HG02981 (cell line): Measurements from ENCODE around the gene VTI1A.
"Not testable (repeated sequence)": the region's sequence is repeated elsewhere in the genome, so short reads cannot be mapped to it uniquely, and the experiment has no call there.

Experiments
- ATAC-seq: cut with Tn5 transposase; IDR thresholded peaks from one replicate; pipeline ENCODE4 v1.9.1; 2021; ENCODE audit warnings: mild to moderate bottlenecking, moderate library complexity; ENCODE audit not compliant: unreplicated experiment

Gene VTI1A

GRCh38 chr10:112848868-112849430 lies 401.9 kb downstream of the VTI1A start:
- ATAC-seq: no peak

- ATAC-seq: no peak
Measured at GRCh38 chr10:112849546-112849945, 402.5 kb downstream of the VTI1A start.

GRCh38 chr10:112851181-112851580 lies 404.2 kb downstream of the VTI1A start:
- no peak for ATAC-seq

GRCh38 chr10:112851588-112852211 lies 404.7 kb downstream of the VTI1A start:
- no peak for ATAC-seq

GRCh38 chr10:112852306-112852705 lies 405.3 kb downstream of the VTI1A start:
- no peak for ATAC-seq

- no peak for ATAC-seq
Measured at GRCh38 chr10:112855134-112855533, 408.1 kb downstream of the VTI1A start.

- no peak for ATAC-seq
Measured at GRCh38 chr10:112857493-112857892, 410.5 kb downstream of the VTI1A start.

DNA sequence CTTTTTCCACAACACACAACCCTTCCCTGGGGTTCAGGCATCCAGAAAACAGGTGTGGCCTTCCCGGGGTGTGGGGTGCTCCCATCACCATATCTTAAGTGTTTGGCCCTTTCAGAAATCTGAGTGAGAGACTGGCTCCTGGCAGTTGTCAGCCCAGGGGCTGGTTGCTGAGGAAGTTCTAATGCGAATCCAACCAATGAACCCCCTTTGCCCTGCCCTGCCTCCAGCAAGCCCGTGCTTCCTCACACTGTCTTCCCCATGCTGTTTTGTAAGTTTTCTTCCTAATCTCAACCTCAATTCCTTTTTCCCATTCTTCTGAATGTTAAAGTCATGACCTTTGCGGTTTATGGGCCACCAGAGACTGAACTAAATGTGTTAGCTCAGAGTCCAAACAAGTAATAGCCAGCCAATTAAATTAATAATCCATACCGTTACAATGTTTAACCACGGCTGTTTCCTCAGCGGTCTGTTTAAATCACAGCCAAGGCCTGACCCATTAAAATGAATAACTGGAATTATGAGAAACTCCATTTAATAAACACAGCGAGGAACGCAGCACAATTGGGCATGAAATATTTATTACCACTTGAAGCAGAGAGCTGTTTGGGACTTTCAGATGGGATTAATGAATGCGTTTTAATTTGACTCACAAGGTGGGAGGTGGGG lies 412.1 kb downstream of the VTI1A start:
- ATAC-seq: no peak

DNA sequence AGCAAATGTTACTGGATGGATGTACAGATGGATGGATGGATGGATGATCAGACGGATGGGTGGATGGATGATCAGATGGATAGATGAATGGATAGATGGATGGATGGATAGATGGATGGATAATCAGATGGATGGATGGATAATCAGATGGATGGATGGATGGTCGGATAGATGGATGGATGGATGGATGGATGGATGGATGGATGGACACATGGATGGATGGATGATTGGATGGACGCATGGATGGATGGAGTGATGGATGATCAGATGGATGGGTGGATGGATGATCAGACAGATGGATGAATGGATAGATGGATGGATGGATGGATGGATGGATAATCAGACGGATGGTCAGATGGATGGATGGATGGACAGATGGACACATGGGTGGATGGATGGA lies 412.8 kb downstream of the VTI1A start:
- ATAC-seq: no peak

DNA sequence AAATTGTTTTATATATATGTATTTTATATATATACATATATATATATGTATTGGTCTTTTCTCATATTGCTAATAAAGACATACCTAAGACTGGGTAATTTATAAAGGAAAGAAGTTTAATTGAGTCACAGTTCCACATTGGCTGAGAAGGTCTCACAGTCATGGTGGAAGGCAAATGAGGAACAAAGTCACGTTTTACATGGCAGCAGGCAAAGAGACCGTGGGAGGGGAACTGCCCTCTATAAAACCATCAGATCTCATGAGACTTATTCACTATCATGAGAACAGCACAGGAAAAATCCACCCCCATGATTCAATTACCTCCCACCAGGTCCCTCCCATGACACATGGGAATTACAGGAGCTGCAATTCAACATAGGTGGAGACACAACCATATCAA lies 416.4 kb downstream of the VTI1A start:
- ATAC-seq: not testable (repeated sequence)
